ENCODE results near the gene PCP4.

PCP4 gene

GRCh38 chr21:39918558-39918957 is 51.3 kb downstream of the PCP4 start:
- DNase-seq, result no peak

- no peak for DNase-seq
These were observed 56.2 kb downstream of the PCP4 start for GRCh38 chr21:39923476-39923875.

- no peak for DNase-seq
These were observed 57.5 kb downstream of the PCP4 start for GRCh38 chr21:39924577-39925308.

GRCh38 chr21:39927304-39927886 is 60.2 kb downstream of the PCP4 start:
- no peak for DNase-seq

- no peak for DNase-seq
These were observed 65.1 kb downstream of the PCP4 start for GRCh38 chr21:39932335-39932734.

GRCh38 chr21:39934895-39935294 is 67.7 kb downstream of the PCP4 start:
- DNase-seq, result no peak

- DNase-seq, result no peak
These were observed 68.5 kb downstream of the PCP4 start for GRCh38 chr21:39935716-39936115.

GRCh38 chr21:39938086-39938625 is 70.9 kb downstream of the PCP4 start:
- no peak for DNase-seq

- no peak for DNase-seq
These were observed 79.0 kb downstream of the PCP4 start for GRCh38 chr21:39946199-39946598.

GRCh38 chr21:39947031-39947430 is 79.8 kb downstream of the PCP4 start:
- DNase-seq, result no peak

GRCh38 chr21:39951183-39952101 is 84.2 kb downstream of the PCP4 start:
- DNase-seq, result no peak

- no peak for DNase-seq
These were observed 85.0 kb downstream of the PCP4 start for GRCh38 chr21:39952265-39952664.

GRCh38 chr21:39954570-39954969 is 87.3 kb downstream of the PCP4 start:
- no peak for DNase-seq

- DNase-seq, result no peak
These were observed 88.1 kb downstream of the PCP4 start for GRCh38 chr21:39955326-39955725.

- DNase-seq, result no peak
These were observed 89.3 kb downstream of the PCP4 start for GRCh38 chr21:39956586-39956985.

- no peak for DNase-seq
These were observed 91.5 kb downstream of the PCP4 start for GRCh38 chr21:39958731-39959130.

- DNase-seq, result no peak
These were observed 94.0 kb downstream of the PCP4 start for GRCh38 chr21:39961251-39961650.

- DNase-seq, result no peak
These were observed 97.8 kb downstream of the PCP4 start for GRCh38 chr21:39965026-39965425.

GRCh38 chr21:39966786-39967185 is 99.5 kb downstream of the PCP4 start:
- DNase-seq, result no peak

GRCh38 chr21:39968010-39968409 is 100.8 kb downstream of the PCP4 start:
- DNase-seq, result no peak

GRCh38 chr21:39969691-39970364 is 102.6 kb downstream of the PCP4 start:
- DNase-seq, result no peak

GRCh38 chr21:39971956-39972355 is 104.7 kb downstream of the PCP4 start:
- DNase-seq, result no peak
